Fibroblast of villous mesenchyme (primary cell): ENCODE data around the gene PCSK4. TPM values are rescaled to one million over a fixed set of nuclear protein-coding genes. Genes with fewer than 3 reads are reported as not detected.

Experiments used
- DNase-seq: peaks from one replicate; pipeline ENCODE4 v3.0.0-alpha.2; 2010; ENCODE audit warnings: low read depth
- H3K4me3 ChIP-seq: 2 replicates; pipeline ENCODE4 v1.5.1; 2011; ENCODE audit warnings: low read depth, mild to moderate bottlenecking, low read length
- total RNA-seq: library from RNA; depleted of rRNA; stranded (reverse); fragments of >200 nt; gene quantifications from 2 replicates; pipeline ENCODE4 v1.2.3, GENCODE V29; 2012
- TF ChIP-seq, protein P1 (sequence below): IDR thresholded peaks from 2 replicates; pipeline ENCODE4 v1.5.1; 2012; ENCODE audit warnings: low read depth, mild to moderate bottlenecking, low read length; ENCODE audit not compliant: insufficient read depth

PCSK4 gene
- total RNA-seq, 1 donor, result 1.3 TPM

- peak within 1 kb of the TSS; percentile 91 for H3K4me3 ChIP-seq
- TF ChIP-seq, protein P1, sequence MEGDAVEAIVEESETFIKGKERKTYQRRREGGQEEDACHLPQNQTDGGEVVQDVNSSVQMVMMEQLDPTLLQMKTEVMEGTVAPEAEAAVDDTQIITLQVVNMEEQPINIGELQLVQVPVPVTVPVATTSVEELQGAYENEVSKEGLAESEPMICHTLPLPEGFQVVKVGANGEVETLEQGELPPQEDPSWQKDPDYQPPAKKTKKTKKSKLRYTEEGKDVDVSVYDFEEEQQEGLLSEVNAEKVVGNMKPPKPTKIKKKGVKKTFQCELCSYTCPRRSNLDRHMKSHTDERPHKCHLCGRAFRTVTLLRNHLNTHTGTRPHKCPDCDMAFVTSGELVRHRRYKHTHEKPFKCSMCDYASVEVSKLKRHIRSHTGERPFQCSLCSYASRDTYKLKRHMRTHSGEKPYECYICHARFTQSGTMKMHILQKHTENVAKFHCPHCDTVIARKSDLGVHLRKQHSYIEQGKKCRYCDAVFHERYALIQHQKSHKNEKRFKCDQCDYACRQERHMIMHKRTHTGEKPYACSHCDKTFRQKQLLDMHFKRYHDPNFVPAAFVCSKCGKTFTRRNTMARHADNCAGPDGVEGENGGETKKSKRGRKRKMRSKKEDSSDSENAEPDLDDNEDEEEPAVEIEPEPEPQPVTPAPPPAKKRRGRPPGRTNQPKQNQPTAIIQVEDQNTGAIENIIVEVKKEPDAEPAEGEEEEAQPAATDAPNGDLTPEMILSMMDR, result peak; percentile 83
- DNase-seq, result peak; percentile 97
Observed at GRCh38 chr19:1438035-1438932, 51.9 kb downstream of the PCSK4 start, which contains the start of gene RPS15. RPS15 (plus strand) TSS chr19:1438396; CDS start chr19:1438426, 30 bp downstream.

- no peak for DNase-seq
- TF ChIP-seq, protein P1, result no peak
- H3K4me3 ChIP-seq, result peak overlapping the region; percentile 91
Observed at GRCh38 chr19:1437609-1438008, 52.5 kb downstream of the PCSK4 start.

DNA sequence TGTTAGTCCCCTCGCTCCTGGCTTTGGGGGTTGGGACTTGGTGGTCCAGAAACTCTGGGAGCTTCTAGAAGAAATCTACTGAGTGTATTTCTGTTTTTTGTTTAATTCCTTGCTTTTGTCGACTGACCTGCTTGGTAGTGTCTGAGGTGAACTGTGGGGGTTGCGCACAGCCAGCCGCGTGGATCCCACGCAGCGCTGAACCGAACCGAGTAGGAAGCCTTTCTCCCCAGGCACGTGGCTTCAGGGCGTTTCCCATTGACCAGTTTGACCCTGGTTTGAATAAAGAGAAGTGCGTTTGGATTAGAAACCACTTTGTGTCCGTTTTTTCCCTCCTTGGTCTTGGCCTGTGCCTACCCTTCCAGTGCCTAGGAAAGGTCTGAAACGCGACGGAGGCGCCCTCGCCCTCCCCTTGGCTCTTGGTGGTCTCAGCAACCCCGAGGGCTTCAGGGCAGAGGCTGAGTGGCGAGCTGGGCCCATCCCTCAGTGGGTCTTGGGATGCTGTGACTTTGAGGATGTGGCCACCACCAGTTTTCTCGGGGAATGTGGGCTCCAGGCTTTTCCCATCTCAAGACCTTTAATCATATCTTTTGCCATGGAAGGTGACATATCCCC is 54.7 kb downstream of the PCSK4 start:
- no peak overlapping the region for H3K4me3 ChIP-seq
- no peak for DNase-seq
- TF ChIP-seq, protein P1, result no peak

DNA sequence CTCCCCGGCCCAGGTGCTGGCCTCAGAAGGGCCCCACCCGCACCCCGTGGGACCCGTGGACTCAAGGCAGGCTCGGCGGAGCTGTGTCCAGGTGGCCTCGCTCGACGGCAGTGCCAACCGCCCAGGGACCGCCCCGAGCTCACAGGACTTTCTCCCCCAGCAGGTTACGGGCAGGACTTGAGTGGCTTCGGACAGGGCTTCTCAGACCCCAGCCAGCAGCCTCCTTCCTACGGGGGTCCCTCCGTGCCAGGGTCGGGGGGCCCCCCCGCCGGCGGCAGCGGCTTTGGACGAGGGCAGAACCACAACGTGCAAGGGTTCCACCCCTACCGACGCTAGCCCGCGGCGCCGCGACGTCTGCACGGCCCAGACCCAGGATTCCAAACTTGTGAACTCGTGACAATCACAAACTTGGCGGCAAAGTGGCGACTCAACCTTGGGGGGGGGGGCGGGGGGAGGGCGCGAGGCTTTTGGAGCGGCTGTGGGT is 55.5 kb downstream of the PCSK4 start:
- no peak overlapping the region for H3K4me3 ChIP-seq
- TF ChIP-seq, protein P1, result no peak
- no peak for DNase-seq

- DNase-seq, result no peak
- TF ChIP-seq, protein P1, result no peak
- H3K4me3 ChIP-seq, result no peak overlapping the region
Observed at GRCh38 chr19:1434040-1434366, 56.1 kb downstream of the PCSK4 start.

GRCh38 chr19:1433119-1434039 is 56.8 kb downstream of the PCSK4 start:
- no peak overlapping the region for H3K4me3 ChIP-seq
- TF ChIP-seq, protein P1, result no peak
- no peak for DNase-seq
